Colonic mucosa (tissue), 4 donors: ENCODE results near the gene EP400. TPM values are rescaled to one million over a fixed set of nuclear protein-coding genes. Genes with fewer than 3 reads are reported as not detected.

Experiments used
- DNase-seq: peaks from one replicate; pipeline ENCODE4 v3.0.0-alpha.2; 2020
- H3K27ac ChIP-seq: fragments of 200-600 bp; one replicate; pipeline ENCODE4 v1.8.0; 2021
- H3K27me3 ChIP-seq: fragments of 200-600 bp; one replicate; pipeline ENCODE4 v1.8.0; 2021
- H3K36me3 ChIP-seq: fragments of 200-600 bp; one replicate; pipeline ENCODE4 v1.8.0; 2021
- H3K4me1 ChIP-seq: fragments of 200-600 bp; one replicate; pipeline ENCODE4 v1.8.0; 2021; ENCODE audit warnings: mild to moderate bottlenecking
- H3K4me3 ChIP-seq: fragments of 200-600 bp; one replicate; pipeline ENCODE4 v1.8.0; 2021
- H3K9ac ChIP-seq, 2 donors: one replicate each; pipeline ENCODE4 v1.7.0; 2013; ENCODE audit warnings: control low read depth in 2 of 2, low read depth in 2 of 2, low read length in 2 of 2
- H3K9me3 ChIP-seq: fragments of 200-600 bp; one replicate; pipeline ENCODE4 v1.8.0; 2021
- CTCF ChIP-seq: fragments of 200-600 bp; IDR thresholded peaks from one replicate; pipeline ENCODE4 v1.8.0; 2022; ENCODE audit warnings: antibody characterized with exemption, mild to moderate bottlenecking
- intact Hi-C: fragments of 100-400 bp; cut with DNase I; formaldehyde crosslinking; loops from one replicate; pipeline ENCODE4 v1.14.1; 2022
- total RNA-seq, 2 donors: library from RNA; stranded (reverse); fragmentation: NEBNext Ultra II Directional in 1 of 2; extraction: Animal tissue kit (Norgen Biotek cat#: 25700) in 1 of 2; gene quantifications; one replicate each; pipeline ENCODE4 v1.2.1, GENCODE V29; 2021
- donor health status: healthy.
- donor health status: DM: no; HTN: no; CAD: no.
- donor health status: DM: no; HTN: no; CAD: no.

Gene EP400
- total RNA-seq, 2 donors from 2014 or later, result 23.3 to 39.0 TPM

GRCh38 chr12:132069336-132069985 lies 119.7 kb downstream of the EP400 start:
- no peaks in the 10 kb centered on the region for H3K4me1 ChIP-seq
- H3K27ac ChIP-seq, result no peak overlapping the region
- H3K27me3 ChIP-seq, result no peaks in the 10 kb centered on the region
- no peak overlapping the region for H3K4me3 ChIP-seq
- intact Hi-C loops, result no loop called here
- TF ChIP-seq CTCF, result no peak
- DNase-seq, result no peak
- H3K9ac ChIP-seq, result no peak overlapping the region
- peaks cover 8% of the 10 kb centered on the region for H3K36me3 ChIP-seq
- H3K9me3 ChIP-seq, result no peaks in the 10 kb centered on the region

GRCh38 chr12:132070298-132070697 lies 120.6 kb downstream of the EP400 start:
- Histone ChIP-seq H3K36me3 (peaks cover 8% of the 10 kb centered on the region), H3K27ac (no peak overlapping the region), H3K9ac (no peak overlapping the region), H3K4me1 (no peaks in the 10 kb centered on the region), H3K9me3 (no peaks in the 10 kb centered on the region), H3K27me3 (no peaks in the 10 kb centered on the region), H3K4me3 (no peak overlapping the region)
- TF ChIP-seq CTCF, result no peak
- intact Hi-C loops, result no loop called here
- DNase-seq, result no peak

GRCh38 chr12:132071040-132071810 lies 121.5 kb downstream of the EP400 start:
- no peak for DNase-seq
- Histone ChIP-seq H3K27ac (no peak overlapping the region), H3K9ac (no peak overlapping the region), H3K4me1 (no peaks in the 10 kb centered on the region), H3K4me3 (no peak overlapping the region), H3K9me3 (no peaks in the 10 kb centered on the region), H3K27me3 (no peaks in the 10 kb centered on the region), H3K36me3 (peaks cover 8% of the 10 kb centered on the region)
- intact Hi-C loops, result no loop called here
- no peak for TF ChIP-seq CTCF

- H3K36me3 ChIP-seq, result peaks cover 10% of the 10 kb centered on the region
- no peaks in the 10 kb centered on the region for H3K27me3 ChIP-seq
- intact Hi-C loops, result no loop called here
- no peaks in the 10 kb centered on the region for H3K9me3 ChIP-seq
- no peak overlapping the region for H3K9ac ChIP-seq
- no peak overlapping the region for H3K4me3 ChIP-seq
- no peak for DNase-seq
- H3K27ac ChIP-seq, result no peak overlapping the region
- no peak for TF ChIP-seq CTCF
- no peaks in the 10 kb centered on the region for H3K4me1 ChIP-seq
Measured at GRCh38 chr12:132071830-132072384, 122.2 kb downstream of the EP400 start.

GRCh38 chr12:132074216-132074615 lies 124.5 kb downstream of the EP400 start:
- H3K36me3 ChIP-seq, result peaks cover 5% of the 10 kb centered on the region
- no peak overlapping the region for H3K9ac ChIP-seq
- no peak overlapping the region for H3K27ac ChIP-seq
- H3K9me3 ChIP-seq, result no peaks in the 10 kb centered on the region
- H3K27me3 ChIP-seq, result no peaks in the 10 kb centered on the region
- TF ChIP-seq CTCF, result no peak
- H3K4me1 ChIP-seq, result no peaks in the 10 kb centered on the region
- intact Hi-C loops, result no loop called here
- no peak for DNase-seq
- no peak overlapping the region for H3K4me3 ChIP-seq
